GM12891 (cell line): ENCODE measurements around the gene BPTF.
"Not testable (repeated sequence)": the region's sequence is repeated elsewhere in the genome, so short reads cannot be mapped to it uniquely, and the experiment has no call there.

ENCODE experiments used
- DNase-seq: peaks from one replicate; pipeline ENCODE4 v3.0.0; 2011; ENCODE audit warnings: low spot score; ENCODE audit not compliant: insufficient read length
- FAIRE-seq: peaks from 2 replicates; lab custom pipeline; 2011; peaks lifted over from hg19 to GRCh38; lab: Jason Lieb, UNC
- PAX5 ChIP-seq: IDR thresholded peaks from 2 replicates; pipeline ENCODE4 v1.6.1; 2011; ENCODE audit warnings: low read length, moderate library complexity, mild to moderate bottlenecking; ENCODE audit not compliant: insufficient read depth, severe bottlenecking
- POLR2A ChIP-seq: IDR thresholded peaks from 2 replicates; pipeline ENCODE4 v1.6.1; 2011; ENCODE audit warnings: low read depth, low read length, control low read depth
- POLR2AphosphoS5 ChIP-seq: IDR thresholded peaks from 2 replicates; pipeline ENCODE4 v1.6.1; 2011; ENCODE audit warnings: low read depth, low read length, control low read depth
- POU2F2 ChIP-seq: IDR thresholded peaks from 2 replicates; pipeline ENCODE4 v1.6.1; 2011; ENCODE audit warnings: low read depth, mild to moderate bottlenecking, control low read depth, low read length, moderate library complexity
- SPI1 ChIP-seq: IDR thresholded peaks from 2 replicates; pipeline ENCODE4 v1.6.1; 2011; ENCODE audit warnings: low read depth, low read length, control low read depth
- TAF1 ChIP-seq: IDR thresholded peaks from 2 replicates; pipeline ENCODE4 v1.6.1; 2011; ENCODE audit warnings: low read depth, low read length, control low read depth

BPTF gene

DNA sequence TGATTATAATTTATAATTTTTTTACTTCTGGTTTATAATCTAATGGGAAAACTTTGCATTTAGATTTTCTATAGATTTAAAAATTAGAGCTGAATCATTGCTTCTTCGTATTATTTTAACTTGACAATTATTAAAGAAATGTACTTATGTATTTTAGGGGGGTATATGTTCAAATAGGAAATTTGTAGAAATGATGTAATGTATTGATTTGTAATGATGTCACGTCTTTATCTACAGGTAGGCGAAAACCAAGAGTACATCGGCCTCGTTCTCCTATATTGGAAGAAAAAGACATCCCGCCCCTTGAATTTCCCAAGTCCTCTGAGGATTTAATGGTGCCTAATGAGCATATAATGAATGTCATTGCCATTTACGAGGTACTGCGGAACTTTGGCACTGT is 28.4 kb downstream of the BPTF start:
- DNase-seq (no peak), FAIRE-seq (no peak)
- TF ChIP-seq PAX5 (no peak), POLR2A (no peak), TAF1 (no peak), POLR2AphosphoS5 (no peak), SPI1 (no peak), POU2F2 (no peak)

DNA sequence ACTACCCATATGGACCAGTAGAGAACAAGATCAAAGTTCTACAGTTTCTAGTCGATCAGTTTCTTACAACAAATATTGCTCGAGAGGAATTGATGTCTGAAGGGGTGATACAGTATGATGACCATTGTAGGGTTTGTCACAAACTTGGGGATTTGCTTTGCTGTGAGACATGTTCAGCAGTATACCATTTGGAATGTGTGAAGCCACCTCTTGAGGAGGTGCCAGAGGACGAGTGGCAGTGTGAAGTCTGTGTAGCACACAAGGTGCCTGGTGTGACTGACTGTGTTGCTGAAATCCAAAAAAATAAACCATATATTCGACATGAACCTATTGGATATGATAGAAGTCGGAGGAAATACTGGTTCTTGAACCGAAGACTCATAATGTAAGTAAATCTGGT is 29.1 kb downstream of the BPTF start:
- TF ChIP-seq PAX5, result no peak
- TF ChIP-seq SPI1, result no peak
- no peak for TF ChIP-seq TAF1
- no peak for FAIRE-seq
- no peak for DNase-seq

DNA sequence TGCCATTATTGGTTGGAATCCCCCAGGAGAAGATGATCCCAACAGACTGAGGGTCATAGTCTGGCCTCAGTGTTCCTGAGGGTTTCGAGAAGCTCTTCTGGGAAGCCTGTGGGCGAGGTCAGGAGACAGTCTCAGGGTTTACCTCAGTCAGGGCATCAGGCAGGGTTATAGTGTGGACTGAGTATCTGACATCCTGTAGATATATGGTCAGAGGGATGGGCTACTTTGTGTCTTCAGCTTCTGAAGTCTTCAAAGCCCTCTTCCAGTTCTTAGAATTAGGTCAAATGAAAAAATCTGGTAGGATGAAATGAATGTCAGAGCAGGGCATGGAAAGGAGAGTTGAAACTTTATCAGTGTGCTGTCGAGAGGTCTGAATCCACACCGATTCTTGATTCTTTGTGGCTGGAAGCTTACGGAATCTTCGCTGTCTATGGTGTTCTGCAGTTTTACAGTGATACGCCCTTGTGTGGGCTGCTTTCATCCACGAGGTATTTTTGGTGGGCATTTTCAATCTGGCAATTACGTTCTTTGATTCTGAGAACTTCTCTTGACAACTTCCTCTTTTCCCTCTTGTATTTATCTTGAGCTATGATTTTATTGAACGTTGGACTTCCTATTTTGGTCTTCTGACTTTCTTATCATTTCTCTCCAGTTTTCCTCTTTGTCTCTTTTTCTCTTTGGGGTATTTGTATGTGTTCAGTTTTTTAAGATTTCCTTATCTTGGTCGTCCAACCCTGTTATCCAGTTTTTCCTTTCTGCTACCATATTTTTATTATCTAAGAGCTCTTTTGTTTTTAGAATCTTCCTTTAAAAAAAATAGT is 30.4 kb downstream of the BPTF start:
- FAIRE-seq (peak; percentile 66), DNase-seq (no peak)
- TF ChIP-seq SPI1 (peak; percentile 56), POLR2A (no peak)

DNA sequence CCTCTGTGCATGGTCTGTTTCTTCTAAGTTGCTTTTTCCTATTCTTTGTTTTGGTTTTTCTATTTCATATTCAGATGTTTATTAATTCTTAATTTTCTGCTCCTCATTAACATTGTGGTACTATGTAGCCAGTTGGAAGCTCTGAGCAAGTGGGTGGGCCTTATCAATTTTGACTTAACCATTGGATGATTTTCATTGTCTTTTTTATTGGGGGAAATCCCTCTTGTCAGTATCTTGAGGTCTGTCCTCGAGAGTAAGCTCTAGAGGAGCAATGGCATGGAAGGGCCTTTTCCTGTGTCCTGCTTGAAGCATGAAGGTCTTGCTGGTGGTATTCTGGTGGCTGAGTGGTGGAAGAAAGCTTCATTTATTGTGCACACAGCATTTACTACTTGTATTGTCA is 31.1 kb downstream of the BPTF start:
- FAIRE-seq, DNase-seq: not testable (repeated sequence)

DNA sequence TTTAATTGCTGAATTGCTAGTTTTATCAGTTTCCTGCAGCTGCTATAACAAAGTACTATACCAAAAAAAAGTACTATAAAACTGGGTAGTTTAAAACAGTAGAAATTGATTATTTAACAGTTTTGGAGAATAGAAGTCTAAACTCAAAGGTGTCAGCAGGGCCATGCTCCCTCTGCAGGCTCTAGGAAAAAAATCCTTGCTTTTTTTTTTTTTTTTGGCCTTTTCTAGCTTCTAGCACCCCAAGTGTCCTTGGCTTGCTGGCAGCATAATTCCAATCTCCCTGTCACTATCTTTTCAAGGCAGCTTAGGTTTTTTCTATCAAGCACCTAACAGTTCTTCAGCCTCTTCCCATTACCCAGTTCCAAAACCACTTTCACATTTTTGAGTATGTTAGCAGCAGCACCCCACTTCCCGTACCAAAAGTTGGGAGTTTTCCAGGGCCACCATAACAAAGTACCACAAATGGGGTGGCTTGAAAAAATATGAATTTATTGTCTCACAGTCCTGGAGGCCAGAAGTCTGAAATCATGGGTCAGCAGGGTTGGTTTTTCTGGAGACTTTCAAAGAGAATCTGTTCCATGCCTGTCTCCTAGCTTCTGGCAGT is 37.4 kb downstream of the BPTF start:
- DNase-seq, result no peak
- TF ChIP-seq TAF1 (no peak), SPI1 (no peak), PAX5 (no peak), POU2F2 (no peak), POLR2A (no peak), POLR2AphosphoS5 (no peak)
- no peak for FAIRE-seq

DNA sequence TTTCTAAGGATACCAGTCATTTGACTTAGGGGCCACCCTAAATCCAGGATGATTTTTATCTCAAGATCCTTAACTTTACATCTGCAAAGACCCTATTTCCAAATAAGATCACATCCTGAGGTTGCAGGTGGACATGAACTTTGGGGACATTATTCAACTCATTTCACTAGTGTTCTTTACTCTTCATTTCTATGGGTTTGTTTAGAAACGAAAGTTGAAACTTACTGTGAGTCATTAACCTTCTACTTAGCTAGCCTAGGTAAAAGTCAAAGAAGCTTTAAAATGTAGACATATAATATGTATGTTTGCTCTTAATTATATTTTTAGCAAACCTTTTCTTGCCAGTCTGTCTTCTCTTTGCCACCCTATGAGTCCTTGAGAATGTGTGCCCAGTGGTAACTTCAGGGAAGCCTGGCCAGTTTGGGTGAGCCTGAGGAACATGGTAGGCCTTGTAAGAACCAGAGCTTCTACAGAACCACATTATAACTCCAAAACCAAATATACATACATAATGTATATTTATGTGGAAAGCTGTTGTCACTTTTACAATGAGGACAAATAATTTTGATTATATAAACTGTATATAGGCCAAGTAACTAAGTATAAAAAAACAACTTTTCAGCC is 38.4 kb downstream of the BPTF start:
- FAIRE-seq (no peak), DNase-seq (no peak)
- TF ChIP-seq POU2F2 (no peak), PAX5 (no peak), TAF1 (no peak), SPI1 (no peak), POLR2AphosphoS5 (no peak), POLR2A (no peak)

DNA sequence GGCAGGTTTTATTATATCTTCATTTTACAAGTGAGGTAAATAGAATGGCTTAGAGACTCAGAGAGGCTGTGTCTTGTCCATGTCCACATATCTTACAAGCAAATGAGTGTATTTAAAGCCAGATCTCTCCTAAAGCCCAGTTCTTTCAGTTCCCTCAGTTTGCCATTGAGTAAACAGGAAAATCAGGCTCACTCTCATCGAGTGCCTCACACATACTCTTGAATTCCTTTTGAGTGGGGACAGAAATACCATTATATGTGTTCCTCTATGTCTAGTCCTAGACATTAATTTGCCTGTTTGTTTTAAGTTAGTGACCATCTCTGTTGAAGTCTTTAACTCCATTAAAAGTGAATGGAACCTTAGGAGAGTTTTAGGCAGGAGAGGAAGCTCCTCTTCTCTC is 40.1 kb downstream of the BPTF start:
- FAIRE-seq (no peak), DNase-seq (no peak)
- no peak for TF ChIP-seq POLR2AphosphoS5
- no peak for TF ChIP-seq TAF1
- TF ChIP-seq SPI1, result no peak
- TF ChIP-seq PAX5, result no peak
- no peak for TF ChIP-seq POLR2A
- no peak for TF ChIP-seq POU2F2

DNA sequence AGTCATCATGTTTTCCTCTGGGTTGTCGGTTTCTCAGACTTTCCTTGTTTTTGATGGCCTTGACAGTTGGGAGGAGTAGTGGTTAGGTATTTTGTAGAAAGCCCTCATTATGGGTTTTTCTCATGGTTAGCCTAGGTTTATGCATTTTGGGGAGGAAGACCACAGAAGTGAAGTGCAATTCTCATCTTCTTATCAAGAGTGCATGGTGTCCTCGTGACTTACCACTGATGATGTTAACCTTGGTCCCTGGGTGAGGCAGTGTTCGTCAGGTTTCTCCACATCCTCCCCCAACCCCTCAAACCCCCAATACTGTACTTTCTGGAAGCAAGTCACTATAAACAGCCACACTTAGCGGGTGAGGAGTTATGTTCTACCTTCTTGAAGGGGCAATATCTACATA is 42.3 kb downstream of the BPTF start:
- DNase-seq (no peak), FAIRE-seq (no peak)
- TF ChIP-seq POU2F2, result no peak
- no peak for TF ChIP-seq POLR2AphosphoS5
- no peak for TF ChIP-seq POLR2A
- TF ChIP-seq SPI1, result no peak
- no peak for TF ChIP-seq TAF1
- no peak for TF ChIP-seq PAX5

DNA sequence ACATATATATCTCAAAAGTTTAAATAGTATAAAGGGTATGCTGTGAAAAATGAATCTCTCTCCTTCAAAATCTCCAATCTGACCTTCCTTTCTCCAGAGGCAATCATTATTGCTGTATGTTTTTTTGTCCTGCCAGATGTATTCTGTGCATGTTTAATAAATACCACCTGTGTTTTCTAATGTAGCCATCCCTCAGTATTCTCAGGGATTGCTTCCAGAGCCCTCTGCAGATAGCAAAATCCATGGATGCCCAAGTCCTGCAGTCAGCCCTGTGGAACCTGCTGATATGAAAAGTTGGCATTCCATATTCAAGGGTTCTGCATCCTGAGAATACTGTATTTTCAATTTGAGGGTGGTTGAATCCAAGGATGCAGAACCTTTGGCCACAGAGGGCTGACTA is 42.9 kb downstream of the BPTF start:
- no peak for DNase-seq
- TF ChIP-seq POLR2AphosphoS5, result no peak
- no peak for TF ChIP-seq POLR2A
- TF ChIP-seq SPI1, result no peak
- TF ChIP-seq PAX5, result no peak
- no peak for TF ChIP-seq POU2F2
- no peak for TF ChIP-seq TAF1
- FAIRE-seq, result no peak

DNA sequence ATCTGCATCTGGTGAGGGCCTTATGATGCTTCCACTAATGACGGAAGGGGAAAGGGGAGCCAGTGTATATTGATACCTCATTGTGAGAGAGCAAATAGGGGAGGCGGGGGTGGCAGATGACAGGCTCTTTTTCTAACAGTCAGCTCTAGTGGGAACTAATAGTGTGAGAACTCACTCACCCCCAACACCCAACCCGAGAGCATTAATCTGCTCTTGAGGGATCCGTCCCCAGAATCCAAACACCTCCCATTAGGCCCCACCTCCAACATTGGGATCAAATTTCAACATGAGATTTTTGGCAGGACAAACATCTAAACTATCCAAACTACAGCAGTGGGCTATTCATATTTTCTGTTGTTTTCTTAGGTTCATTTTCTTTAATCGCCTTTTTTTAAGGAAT is 54.4 kb downstream of the BPTF start:
- TF ChIP-seq TAF1, result no peak
- TF ChIP-seq POLR2AphosphoS5, result no peak
- no peak for TF ChIP-seq PAX5
- TF ChIP-seq POU2F2, result no peak
- TF ChIP-seq SPI1, result no peak
- TF ChIP-seq POLR2A, result no peak
- no peak for DNase-seq
- FAIRE-seq, result no peak
